ENCODE results near the gene SAT2. TPM values are rescaled to one million over a fixed set of nuclear protein-coding genes. Genes with fewer than 3 reads are reported as not detected.

Gene SAT2
- total and polyA plus RNA-seq, 2 of the 13 experiments (the other 11 are each of a cell fraction or from before 2014, with no cell fraction given): 37.6 to 93.7 TPM

DNA sequence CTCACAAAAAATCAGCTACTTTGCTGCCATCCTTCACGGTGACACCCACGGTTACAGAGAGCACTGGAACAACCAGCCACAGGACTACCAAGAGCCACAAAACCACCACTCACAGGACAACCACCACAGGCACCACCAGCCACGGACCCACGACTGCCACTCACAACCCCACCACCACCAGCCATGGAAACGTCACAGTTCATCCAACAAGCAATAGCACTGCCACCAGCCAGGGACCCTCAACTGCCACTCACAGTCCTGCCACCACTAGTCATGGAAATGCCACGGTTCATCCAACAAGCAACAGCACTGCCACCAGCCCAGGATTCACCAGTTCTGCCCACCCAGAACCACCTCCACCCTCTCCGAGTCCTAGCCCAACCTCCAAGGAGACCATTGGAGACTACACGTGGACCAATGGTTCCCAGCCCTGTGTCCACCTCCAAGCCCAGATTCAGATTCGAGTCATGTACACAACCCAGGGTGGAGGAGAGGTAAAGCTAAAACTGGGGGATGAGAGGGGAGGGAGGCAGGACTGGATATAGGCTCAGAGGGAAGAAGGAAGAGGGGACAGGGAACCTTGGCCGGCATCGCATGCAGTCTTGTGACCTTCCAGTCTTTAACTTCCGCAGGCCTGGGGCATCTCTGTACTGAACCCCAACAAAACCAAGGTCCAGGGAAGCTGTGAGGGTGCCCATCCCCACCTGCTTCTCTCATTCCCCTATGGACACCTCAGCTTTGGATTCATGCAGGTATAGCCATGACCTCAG lies 47.6 kb downstream of the SAT2 start (continued):
- TF ChIP-seq CBX2 (IDR thresholded peaks at IDR 0.05; ENCODE audit: low read depth, low read length): no peak
- TF ChIP-seq CBX2 (CRISPR knock-in tag; IDR thresholded peaks at IDR 0.05; ENCODE audit: low read depth): no peak
- no peak for TF ChIP-seq JUND (CRISPR knock-in tag; IDR thresholded peaks at IDR 0.05)
- TF ChIP-seq SUZ12 (IDR thresholded peaks at IDR 0.05; ENCODE audit: low read depth, low read length): no peak
- no peak for TF ChIP-seq RFXANK (CRISPR knock-in tag; IDR thresholded peaks at IDR 0.05)
- 0 out of 2 replicates have a peak, but pooled peaks have one; percentile 24 for TF ChIP-seq ZNF761 (CRISPR knock-in tag; conservative IDR thresholded peaks at IDR 0.05)
- TF ChIP-seq MAFG (CRISPR knock-in tag; IDR thresholded peaks at IDR 0.05): no peak
- TF ChIP-seq, protein P1, sequence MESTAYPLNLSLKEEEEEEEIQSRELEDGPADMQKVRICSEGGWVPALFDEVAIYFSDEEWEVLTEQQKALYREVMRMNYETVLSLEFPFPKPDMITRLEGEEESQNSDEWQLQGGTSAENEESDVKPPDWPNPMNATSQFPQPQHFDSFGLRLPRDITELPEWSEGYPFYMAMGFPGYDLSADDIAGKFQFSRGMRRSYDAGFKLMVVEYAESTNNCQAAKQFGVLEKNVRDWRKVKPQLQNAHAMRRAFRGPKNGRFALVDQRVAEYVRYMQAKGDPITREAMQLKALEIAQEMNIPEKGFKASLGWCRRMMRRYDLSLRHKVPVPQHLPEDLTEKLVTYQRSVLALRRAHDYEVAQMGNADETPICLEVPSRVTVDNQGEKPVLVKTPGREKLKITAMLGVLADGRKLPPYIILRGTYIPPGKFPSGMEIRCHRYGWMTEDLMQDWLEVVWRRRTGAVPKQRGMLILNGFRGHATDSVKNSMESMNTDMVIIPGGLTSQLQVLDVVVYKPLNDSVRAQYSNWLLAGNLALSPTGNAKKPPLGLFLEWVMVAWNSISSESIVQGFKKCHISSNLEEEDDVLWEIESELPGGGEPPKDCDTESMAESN (CRISPR knock-in tag; conservative IDR thresholded peaks at IDR 0.05): no peak
- TF ChIP-seq ZNF557 (CRISPR knock-in tag; IDR thresholded peaks at IDR 0.05): no peak
- TF ChIP-seq PAF1 (CRISPR knock-in tag; IDR thresholded peaks at IDR 0.05): no peak
- no peak for TF ChIP-seq SMARCE1 (IDR thresholded peaks at IDR 0.05; ENCODE audit: borderline replicate concordance)
- no peak for TF ChIP-seq ZNF326 (CRISPR knock-in tag; IDR thresholded peaks at IDR 0.05; ENCODE audit: borderline replicate concordance)
- no peak for TF ChIP-seq ZZZ3 (CRISPR knock-in tag; IDR thresholded peaks at IDR 0.05; ENCODE audit: borderline replicate concordance)
- no peak for TF ChIP-seq NFIB (CRISPR knock-in tag; IDR thresholded peaks at IDR 0.05; ENCODE audit: borderline replicate concordance)
- TF ChIP-seq XRCC5 (optimal IDR thresholded peaks at IDR 0.05; ENCODE audit: low read length): no peak
- TF ChIP-seq, protein P2, sequence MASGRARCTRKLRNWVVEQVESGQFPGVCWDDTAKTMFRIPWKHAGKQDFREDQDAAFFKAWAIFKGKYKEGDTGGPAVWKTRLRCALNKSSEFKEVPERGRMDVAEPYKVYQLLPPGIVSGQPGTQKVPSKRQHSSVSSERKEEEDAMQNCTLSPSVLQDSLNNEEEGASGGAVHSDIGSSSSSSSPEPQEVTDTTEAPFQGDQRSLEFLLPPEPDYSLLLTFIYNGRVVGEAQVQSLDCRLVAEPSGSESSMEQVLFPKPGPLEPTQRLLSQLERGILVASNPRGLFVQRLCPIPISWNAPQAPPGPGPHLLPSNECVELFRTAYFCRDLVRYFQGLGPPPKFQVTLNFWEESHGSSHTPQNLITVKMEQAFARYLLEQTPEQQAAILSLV (CRISPR knock-in tag; IDR thresholded peaks at IDR 0.05; ENCODE audit: borderline replicate concordance): no peak
- TF ChIP-seq KLF11 (CRISPR knock-in tag; IDR thresholded peaks at IDR 0.05): no peak
- no peak for TF ChIP-seq KDM5B (CRISPR knock-in tag; IDR thresholded peaks at IDR 0.05; ENCODE audit: borderline replicate concordance)
- TF ChIP-seq TAF1 (CRISPR knock-in tag; IDR thresholded peaks at IDR 0.05): no peak
- TF ChIP-seq, protein P3, sequence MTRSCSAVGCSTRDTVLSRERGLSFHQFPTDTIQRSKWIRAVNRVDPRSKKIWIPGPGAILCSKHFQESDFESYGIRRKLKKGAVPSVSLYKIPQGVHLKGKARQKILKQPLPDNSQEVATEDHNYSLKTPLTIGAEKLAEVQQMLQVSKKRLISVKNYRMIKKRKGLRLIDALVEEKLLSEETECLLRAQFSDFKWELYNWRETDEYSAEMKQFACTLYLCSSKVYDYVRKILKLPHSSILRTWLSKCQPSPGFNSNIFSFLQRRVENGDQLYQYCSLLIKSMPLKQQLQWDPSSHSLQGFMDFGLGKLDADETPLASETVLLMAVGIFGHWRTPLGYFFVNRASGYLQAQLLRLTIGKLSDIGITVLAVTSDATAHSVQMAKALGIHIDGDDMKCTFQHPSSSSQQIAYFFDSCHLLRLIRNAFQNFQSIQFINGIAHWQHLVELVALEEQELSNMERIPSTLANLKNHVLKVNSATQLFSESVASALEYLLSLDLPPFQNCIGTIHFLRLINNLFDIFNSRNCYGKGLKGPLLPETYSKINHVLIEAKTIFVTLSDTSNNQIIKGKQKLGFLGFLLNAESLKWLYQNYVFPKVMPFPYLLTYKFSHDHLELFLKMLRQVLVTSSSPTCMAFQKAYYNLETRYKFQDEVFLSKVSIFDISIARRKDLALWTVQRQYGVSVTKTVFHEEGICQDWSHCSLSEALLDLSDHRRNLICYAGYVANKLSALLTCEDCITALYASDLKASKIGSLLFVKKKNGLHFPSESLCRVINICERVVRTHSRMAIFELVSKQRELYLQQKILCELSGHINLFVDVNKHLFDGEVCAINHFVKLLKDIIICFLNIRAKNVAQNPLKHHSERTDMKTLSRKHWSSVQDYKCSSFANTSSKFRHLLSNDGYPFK (CRISPR knock-in tag; IDR thresholded peaks at IDR 0.05; ENCODE audit: borderline replicate concordance): no peak
- TF ChIP-seq, protein P4, sequence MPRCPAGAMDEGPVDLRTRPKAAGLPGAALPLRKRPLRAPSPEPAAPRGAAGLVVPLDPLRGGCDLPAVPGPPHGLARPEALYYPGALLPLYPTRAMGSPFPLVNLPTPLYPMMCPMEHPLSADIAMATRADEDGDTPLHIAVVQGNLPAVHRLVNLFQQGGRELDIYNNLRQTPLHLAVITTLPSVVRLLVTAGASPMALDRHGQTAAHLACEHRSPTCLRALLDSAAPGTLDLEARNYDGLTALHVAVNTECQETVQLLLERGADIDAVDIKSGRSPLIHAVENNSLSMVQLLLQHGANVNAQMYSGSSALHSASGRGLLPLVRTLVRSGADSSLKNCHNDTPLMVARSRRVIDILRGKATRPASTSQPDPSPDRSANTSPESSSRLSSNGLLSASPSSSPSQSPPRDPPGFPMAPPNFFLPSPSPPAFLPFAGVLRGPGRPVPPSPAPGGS (CRISPR knock-in tag; IDR thresholded peaks at IDR 0.05): no peak
- TF ChIP-seq AGO2 (optimal IDR thresholded peaks at IDR 0.05; ENCODE audit: low read depth, low read length): peak; percentile 91
- TF ChIP-seq ZSCAN25 (CRISPR knock-in tag; IDR thresholded peaks at IDR 0.05): no peak
- TF ChIP-seq ZNF205 (CRISPR knock-in tag; IDR thresholded peaks at IDR 0.05): no peak
- TF ChIP-seq NONO (IDR thresholded peaks at IDR 0.05): no peak
- no peak for TF ChIP-seq NONO (CRISPR knock-in tag; conservative IDR thresholded peaks at IDR 0.05)

Measured in HepG2 (cell line).